Osteocyte (in vitro differentiated cells): Measurements from ENCODE around the gene MPZL1. TPM values are rescaled to one million over a fixed set of nuclear protein-coding genes. Genes with fewer than 3 reads are reported as not detected.

Source experiments
- DNase-seq: peaks from one replicate; pipeline ENCODE4 v3.0.0; 2021; ENCODE audit warnings: mixed read lengths; ENCODE audit not compliant: unreplicated experiment; ENCODE audit errors: extremely low spot score
- H3K27ac Mint-ChIP-seq: one replicate; pipeline ENCODE4 v1.8.0; 2021; ENCODE audit warnings: mild to moderate bottlenecking, mixed read lengths; ENCODE audit not compliant: unreplicated experiment
- H3K27me3 Mint-ChIP-seq: one replicate; pipeline ENCODE4 v1.8.0; 2021; ENCODE audit warnings: mixed read lengths; ENCODE audit not compliant: unreplicated experiment
- H3K36me3 Mint-ChIP-seq: one replicate; pipeline ENCODE4 v1.8.0; 2021; ENCODE audit warnings: mixed read lengths; ENCODE audit not compliant: unreplicated experiment
- H3K4me1 Mint-ChIP-seq: one replicate; pipeline ENCODE4 v1.8.0; 2021; ENCODE audit warnings: mixed read lengths; ENCODE audit not compliant: unreplicated experiment
- H3K4me3 Mint-ChIP-seq: one replicate; pipeline ENCODE4 v1.8.0; 2021; ENCODE audit warnings: mild to moderate bottlenecking, moderate library complexity, mixed read lengths; ENCODE audit not compliant: unreplicated experiment
- H3K9me3 Mint-ChIP-seq: one replicate; pipeline ENCODE4 v1.8.0; 2021; ENCODE audit warnings: mixed read lengths; ENCODE audit not compliant: unreplicated experiment
- total RNA-seq: library from RNA; stranded (reverse); gene quantifications from 2 replicates; pipeline ENCODE4 v1.2.1, GENCODE V29; 2021
- TF ChIP-seq, protein P1 (sequence below): fragments of 200-600 bp; sonication (generic); IDR thresholded peaks from 2 replicates; pipeline ENCODE4 v1.5.0; 2021; ENCODE audit warnings: antibody characterized with exemption, mild to moderate bottlenecking, moderate library complexity

MPZL1 gene
- total RNA-seq, 1 donor from 2014 or later, result 155 TPM

- no peak for DNase-seq
- no peak overlapping the region for H3K4me3 Mint-ChIP-seq
- peaks cover 6% of the 10 kb centered on the region for H3K27me3 Mint-ChIP-seq
- peaks cover 6% of the 10 kb centered on the region for H3K4me1 Mint-ChIP-seq
- no peak overlapping the region for H3K27ac Mint-ChIP-seq
- no peaks in the 10 kb centered on the region for H3K36me3 Mint-ChIP-seq
- TF ChIP-seq, protein P1, sequence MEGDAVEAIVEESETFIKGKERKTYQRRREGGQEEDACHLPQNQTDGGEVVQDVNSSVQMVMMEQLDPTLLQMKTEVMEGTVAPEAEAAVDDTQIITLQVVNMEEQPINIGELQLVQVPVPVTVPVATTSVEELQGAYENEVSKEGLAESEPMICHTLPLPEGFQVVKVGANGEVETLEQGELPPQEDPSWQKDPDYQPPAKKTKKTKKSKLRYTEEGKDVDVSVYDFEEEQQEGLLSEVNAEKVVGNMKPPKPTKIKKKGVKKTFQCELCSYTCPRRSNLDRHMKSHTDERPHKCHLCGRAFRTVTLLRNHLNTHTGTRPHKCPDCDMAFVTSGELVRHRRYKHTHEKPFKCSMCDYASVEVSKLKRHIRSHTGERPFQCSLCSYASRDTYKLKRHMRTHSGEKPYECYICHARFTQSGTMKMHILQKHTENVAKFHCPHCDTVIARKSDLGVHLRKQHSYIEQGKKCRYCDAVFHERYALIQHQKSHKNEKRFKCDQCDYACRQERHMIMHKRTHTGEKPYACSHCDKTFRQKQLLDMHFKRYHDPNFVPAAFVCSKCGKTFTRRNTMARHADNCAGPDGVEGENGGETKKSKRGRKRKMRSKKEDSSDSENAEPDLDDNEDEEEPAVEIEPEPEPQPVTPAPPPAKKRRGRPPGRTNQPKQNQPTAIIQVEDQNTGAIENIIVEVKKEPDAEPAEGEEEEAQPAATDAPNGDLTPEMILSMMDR, result no peak
- no peaks in the 10 kb centered on the region for H3K9me3 Mint-ChIP-seq
These were observed 27.1 kb upstream of the MPZL1 start for GRCh38 chr1:167694691-167695090.

DNA sequence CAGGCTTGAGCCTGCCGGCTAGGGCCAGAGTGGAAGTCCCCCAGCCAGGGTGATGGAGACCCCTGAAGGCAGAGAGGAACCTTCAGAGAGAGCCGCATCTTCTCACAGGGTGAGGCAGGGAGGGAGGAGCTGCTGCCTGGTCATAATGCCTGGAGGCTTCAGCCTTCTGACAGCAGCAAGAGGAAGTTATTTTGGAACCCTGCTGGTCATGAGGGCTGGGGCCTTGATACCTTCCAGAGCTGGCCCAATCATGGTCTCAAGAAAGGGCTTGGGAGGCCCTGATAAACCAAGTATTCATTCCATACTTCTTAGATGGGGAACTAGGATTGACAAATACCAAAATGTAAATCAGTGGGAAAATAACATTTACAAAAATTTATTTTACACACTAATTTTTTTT lies 26.6 kb upstream of the MPZL1 start:
- TF ChIP-seq, protein P1, result no peak
- DNase-seq, result no peak
- Mint-ChIP-seq H3K4me1 (peaks cover 6% of the 10 kb centered on the region), H3K4me3 (no peak overlapping the region), H3K9me3 (no peaks in the 10 kb centered on the region), H3K36me3 (no peaks in the 10 kb centered on the region), H3K27me3 (peaks cover 3% of the 10 kb centered on the region), H3K27ac (no peak overlapping the region)

- no peak for DNase-seq
- Mint-ChIP-seq H3K9me3 (no peaks in the 10 kb centered on the region), H3K4me3 (no peak overlapping the region), H3K4me1 (peaks cover 6% of the 10 kb centered on the region), H3K27ac (no peak overlapping the region), H3K36me3 (no peaks in the 10 kb centered on the region), H3K27me3 (peaks cover 3% of the 10 kb centered on the region)
- TF ChIP-seq, protein P1, result no peak
These were observed 25.8 kb upstream of the MPZL1 start for GRCh38 chr1:167695756-167696561.

GRCh38 chr1:167697667-167698141 lies 24.1 kb upstream of the MPZL1 start:
- Mint-ChIP-seq H3K4me1 (peaks cover 6% of the 10 kb centered on the region), H3K36me3 (no peaks in the 10 kb centered on the region), H3K27ac (no peak overlapping the region), H3K27me3 (no peaks in the 10 kb centered on the region), H3K9me3 (no peaks in the 10 kb centered on the region), H3K4me3 (no peak overlapping the region)
- TF ChIP-seq, protein P1, result no peak
- DNase-seq, result no peak

- peaks cover 5% of the 10 kb centered on the region for H3K27me3 Mint-ChIP-seq
- H3K4me1 Mint-ChIP-seq, result peaks cover 6% of the 10 kb centered on the region
- H3K9me3 Mint-ChIP-seq, result no peaks in the 10 kb centered on the region
- no peak overlapping the region for H3K4me3 Mint-ChIP-seq
- no peak overlapping the region for H3K27ac Mint-ChIP-seq
- no peak for DNase-seq
- H3K36me3 Mint-ChIP-seq, result no peaks in the 10 kb centered on the region
- TF ChIP-seq, protein P1, result no peak
These were observed 23.5 kb upstream of the MPZL1 start for GRCh38 chr1:167698313-167698712.
